ENCODE results near the gene HOXD3. TPM values are rescaled to one million over a fixed set of nuclear protein-coding genes. Genes with fewer than 3 reads are reported as not detected.

Gene HOXD3
- total RNA-seq, 1 experiment from 2014 or later: not detected

DNA sequence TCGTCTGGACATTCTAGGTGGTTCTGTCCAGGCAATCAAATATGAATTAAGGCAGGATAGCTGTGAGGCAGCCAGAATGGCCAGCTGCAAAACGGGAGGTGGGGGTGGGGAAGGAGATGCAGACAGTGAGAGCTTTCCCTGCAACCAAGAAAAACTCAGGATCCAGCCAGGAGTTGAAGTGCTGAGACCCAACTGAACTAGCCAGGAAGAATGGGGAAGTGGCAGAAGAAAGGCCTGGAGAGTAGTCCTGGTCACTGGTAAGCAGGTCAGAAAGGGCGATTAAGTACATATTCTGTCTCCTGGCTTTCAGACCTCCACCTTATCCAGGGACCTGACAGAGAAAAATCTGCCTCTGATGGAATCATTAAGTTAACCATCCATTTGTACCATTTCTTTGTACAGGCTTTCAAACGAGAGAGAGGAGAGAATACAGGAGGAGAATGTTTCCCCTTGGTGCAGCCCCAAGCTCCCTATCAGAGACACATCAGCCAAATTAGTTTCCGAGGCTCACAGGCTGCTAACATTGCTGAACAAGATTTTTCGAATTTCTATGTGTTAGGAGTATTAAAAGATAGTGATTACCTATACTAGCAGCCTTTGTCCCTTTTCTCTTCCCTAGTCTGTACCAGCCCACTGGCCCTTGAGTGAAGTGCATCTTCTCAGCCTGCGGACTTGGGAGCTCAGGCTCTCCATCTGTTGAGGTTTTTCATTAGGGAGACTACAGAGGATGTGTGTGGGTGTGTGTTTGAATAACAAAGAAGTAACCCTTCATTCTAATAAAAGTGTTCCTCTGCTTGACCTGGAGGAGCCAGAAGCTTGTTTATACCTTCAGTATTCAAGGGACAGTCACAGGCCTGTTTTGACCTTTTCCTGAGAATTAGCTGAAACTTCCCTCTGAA lies 18.9 kb downstream of the HOXD3 start:
- DNase-seq (ENCODE audit: low read depth): no peak

DNA sequence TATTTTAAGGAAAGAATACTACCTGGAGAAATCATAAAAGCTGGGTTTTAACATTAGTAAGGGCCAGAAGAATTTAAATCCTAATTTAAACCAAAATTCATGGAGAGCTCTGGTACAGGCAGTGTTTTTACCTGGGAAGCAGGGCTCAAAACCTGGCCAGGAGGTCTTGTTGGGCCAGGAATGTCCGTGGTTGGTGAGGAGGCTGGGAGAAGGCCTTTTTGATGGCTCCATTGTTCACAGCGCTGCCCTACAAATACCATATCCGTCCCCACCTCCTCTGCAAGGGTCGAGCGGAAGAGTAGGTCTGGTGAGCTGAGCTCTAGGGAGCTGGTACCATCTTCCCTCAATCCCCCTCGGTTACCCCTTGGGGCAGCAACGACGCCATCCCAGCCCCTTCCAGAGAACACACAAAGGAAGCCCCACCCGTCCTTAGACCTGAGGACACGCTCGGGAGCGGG lies 20.5 kb downstream of the HOXD3 start:
- DNase-seq (ENCODE audit: low read depth): no peak

DNA sequence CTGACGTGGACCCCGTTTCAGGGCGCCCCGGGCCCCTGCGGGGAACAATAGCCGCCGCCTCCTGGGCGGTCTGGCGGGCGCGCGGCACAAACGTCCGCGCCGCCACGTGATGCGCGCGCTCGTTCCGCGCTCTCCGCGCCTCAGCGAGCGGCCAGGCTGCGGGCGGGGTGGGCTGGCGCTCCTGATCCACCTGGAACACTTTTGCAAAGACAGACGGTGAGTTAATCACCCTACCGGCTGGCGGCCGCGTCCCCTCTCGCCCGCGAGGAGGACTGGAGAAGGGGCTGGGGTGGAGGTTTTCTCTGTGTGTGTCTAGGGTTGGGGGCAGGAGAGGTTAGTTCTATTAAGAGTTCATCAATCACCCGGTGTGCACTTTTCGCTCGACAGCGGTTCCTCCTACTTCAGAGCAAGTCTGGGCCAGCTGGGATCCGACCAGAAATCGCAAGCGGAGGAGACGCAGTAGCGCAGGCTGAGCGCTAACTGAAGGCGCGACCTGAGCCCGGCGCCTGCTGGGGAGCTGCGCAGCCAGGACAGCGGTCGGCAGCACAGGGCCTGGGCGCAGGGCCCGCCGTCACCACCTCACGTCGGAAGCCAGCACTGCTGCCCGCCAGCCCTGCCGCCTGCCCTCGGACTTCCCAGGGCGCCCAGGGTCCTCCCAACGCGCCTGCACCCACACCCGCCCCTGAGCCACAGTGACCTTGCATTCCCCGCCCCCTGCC lies 21.1 kb downstream of the HOXD3 start:
- DNase-seq (ENCODE audit: low read depth): no peak

DNA sequence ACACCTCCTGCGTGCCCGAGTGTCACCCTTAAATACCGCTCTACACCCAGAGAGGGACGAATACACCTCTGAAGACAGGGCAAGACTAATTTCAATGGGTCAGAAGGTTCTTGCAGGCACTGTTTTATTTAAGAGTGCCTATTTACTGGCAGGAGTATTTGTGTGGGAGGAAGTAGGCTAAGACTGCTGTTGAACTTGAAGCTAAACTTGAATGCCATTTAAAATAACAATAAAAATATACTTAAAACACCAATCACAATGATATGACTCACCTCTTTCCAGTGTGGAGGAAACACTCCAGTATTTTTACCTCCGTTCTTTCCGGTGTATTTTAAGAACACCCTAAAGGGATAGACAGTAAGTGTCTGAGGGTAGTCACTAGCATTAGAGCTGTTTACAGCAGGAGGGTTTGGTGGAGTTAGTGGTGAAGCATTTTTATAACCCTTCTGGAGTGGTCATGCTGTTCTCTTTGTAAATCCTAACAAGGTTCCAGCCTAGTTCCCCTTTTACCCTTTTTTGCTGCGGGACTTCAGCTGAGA lies 21.7 kb downstream of the HOXD3 start:
- no peak for DNase-seq (ENCODE audit: low read depth)

DNA sequence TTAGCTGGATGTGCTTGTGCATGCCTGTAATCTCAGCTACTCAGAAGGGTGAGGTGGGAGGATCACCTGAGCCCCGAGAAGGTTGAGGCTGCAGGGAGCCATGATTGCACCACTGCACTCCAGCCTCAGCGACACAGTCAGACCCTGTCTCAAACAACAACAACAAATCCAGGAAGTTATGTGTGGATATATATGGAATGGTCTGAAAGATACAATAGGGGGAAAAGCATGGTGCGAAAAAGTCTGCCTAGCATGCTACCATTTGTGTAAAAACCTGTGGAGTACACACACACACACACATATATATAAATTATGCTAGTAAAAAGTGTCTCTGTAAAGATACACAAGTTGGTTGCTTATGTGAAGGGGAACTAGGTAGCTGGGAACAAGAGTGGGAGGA lies 24.4 kb downstream of the HOXD3 start:
- no peak for DNase-seq (ENCODE audit: low read depth)

DNA sequence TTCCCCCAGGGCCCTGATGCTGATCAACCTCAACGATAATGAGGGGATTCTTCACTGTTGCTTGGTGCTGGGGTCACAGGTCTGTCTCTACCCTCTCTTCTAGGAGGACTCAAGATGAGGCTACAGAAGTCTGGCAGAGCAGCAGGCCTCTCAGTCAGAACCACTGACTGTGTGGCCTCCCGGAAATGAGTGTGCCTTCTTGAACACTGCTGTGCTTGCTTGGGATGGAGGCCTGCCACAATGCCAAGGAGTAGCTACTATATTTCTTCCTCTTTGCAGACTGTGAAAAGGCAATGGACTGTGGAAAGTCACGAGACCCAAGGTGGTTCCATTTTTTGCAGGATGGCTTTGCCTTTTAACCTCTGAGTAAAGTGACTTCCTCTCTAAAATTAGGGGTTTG lies 25.6 kb downstream of the HOXD3 start:
- no peak for DNase-seq (ENCODE audit: low read depth)

DNA sequence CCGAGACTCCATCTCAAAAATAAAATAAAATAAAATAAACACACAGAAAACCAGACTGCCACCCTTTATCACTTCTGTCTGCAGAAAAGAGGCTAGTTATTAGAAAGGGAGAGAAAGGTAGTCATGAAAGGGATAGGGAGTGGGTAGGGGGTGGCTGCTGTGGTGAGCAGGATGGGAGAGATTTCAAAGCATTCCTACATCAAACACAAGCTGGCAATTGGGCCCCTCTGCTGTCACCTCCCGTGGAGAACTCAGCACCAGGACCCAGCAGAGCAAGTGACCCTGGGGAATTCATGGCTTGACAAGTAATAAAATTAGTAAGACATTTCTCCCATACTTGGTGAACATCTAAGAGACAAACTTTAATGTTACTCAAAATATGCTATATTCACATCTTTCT lies 27.6 kb downstream of the HOXD3 start:
- DNase-seq (ENCODE audit: low read depth): no peak

DNA sequence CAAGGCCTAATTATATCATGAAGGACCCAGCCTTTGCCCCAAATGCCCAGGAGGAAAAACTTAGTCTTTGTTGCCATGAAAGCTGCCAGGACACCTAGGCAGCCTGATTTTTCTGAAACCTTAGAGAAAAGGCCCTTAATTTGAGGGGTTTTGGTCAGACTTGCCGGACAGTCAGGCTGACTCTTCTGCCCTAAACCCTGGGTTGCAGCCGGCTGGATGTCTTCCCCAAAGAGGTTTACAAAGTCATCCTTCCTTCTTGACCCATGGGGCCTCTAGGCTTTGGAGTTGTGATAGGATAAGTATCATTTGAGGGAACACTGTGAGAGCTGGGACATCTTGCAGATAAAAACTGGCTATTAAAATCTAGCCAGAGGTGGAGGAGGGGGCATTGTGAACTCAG lies 28.9 kb downstream of the HOXD3 start:
- DNase-seq (ENCODE audit: low read depth): no peak

DNA sequence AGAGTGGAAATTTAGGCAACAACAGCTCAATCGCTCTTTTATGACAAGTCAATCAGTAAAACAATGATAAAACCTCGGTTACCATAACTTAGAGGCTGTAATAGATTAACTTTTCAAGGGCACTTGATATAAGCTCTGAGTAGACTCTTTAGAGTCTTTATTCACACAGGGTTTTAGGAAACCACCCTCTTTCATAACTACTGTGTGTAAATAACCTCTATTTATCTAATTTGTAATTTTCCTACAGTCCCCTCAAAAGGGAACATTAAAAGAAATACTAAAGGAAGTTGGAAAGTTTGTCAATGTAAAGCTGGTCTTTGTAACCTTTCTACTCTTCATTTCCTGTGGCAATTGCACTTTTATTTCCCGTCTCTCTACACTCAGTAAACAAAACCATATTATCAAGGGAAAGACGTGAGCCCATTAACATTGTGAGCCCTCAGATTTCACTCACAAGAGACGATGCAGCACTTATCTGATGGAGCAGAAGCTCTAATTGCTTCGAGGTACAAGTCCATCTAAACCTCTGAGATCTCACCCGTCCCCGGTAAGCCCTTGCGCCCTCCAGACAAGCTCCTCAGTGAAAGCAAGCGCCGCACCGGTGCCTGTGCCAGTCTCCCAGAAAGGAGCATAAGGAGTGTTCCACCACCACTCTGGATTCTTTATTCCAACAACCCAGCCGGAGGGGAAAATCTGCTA lies 30.2 kb downstream of the HOXD3 start:
- no peak for DNase-seq (ENCODE audit: low read depth)

DNA sequence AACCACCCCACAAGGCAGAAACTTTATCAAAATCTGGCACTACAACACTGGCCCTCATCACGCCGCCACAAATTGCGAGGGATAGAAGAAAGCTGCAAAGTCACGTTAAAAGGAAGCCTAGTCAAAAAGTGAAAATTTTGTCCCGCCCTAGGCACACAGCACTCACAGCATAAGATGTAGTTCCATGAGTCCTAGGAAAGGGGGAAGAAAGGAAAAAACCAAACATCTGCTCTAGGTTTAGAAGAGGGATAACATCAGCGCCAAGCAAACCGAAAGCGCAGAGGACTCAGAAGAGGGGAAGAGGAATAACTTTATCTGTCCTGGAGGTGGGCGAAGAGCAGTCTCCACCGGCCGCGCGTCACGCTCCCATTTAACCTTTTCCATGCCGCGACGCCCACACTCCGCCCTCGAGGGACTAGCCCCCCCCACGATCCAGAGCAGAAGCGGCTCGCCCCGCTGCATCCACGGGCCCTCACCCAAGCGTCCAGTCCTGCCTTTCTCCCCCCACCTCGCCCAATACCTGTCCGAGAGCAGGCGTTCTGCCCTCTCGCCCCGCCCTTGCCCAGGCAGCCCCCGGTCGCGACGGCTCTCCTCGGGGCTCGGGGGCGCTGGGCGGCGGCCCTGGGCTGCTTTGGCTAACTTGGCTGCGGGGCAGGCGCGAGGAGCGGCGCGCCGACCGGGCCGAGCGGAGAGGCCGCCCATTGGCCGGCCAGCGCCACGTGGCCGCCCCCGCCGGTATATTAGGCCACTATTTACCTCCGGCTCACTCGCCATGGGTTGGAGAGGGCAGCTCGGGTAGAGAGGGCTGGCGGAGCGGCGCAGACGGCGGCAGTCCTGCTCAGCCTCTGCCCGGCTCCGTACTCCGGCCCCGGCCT lies 31.0 kb downstream of the HOXD3 start, which contains the start of gene HOXD1:
Gene HOXD1 (plus strand): TSS at position 770 of the 875 bp plus-strand sequence. CDS start 134 bp downstream, outside the sequence.
- no peak for DNase-seq (ENCODE audit: low read depth)

DNA sequence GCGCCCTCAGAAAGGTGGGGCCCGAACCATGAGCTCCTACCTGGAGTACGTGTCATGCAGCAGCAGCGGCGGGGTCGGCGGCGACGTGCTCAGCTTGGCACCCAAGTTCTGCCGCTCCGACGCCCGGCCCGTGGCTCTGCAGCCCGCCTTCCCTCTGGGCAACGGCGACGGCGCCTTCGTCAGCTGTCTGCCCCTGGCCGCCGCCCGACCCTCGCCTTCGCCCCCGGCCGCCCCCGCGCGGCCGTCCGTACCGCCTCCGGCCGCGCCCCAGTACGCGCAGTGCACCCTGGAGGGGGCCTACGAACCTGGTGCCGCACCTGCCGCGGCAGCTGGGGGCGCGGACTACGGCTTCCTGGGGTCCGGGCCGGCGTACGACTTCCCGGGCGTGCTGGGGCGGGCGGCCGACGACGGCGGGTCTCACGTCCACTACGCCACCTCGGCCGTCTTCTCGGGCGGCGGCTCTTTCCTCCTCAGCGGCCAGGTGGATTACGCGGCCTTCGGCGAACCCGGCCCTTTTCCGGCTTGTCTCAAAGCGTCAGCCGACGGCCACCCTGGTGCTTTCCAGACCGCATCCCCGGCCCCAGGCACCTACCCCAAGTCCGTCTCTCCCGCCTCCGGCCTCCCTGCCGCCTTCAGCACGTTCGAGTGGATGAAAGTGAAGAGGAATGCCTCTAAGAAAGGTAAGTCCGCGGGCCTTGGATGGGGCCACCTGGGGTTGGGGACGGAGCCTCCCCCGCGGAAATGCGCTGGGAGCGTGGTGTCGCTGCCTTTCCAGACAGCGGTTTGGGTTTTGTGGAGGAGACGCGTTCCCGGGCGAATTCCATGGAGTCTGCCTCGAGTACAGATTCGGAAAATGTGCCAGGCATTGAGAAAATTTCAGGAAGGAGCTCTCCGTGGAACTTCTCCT lies 31.9 kb downstream of the HOXD3 start:
- no peak for DNase-seq (ENCODE audit: low read depth)

DNA sequence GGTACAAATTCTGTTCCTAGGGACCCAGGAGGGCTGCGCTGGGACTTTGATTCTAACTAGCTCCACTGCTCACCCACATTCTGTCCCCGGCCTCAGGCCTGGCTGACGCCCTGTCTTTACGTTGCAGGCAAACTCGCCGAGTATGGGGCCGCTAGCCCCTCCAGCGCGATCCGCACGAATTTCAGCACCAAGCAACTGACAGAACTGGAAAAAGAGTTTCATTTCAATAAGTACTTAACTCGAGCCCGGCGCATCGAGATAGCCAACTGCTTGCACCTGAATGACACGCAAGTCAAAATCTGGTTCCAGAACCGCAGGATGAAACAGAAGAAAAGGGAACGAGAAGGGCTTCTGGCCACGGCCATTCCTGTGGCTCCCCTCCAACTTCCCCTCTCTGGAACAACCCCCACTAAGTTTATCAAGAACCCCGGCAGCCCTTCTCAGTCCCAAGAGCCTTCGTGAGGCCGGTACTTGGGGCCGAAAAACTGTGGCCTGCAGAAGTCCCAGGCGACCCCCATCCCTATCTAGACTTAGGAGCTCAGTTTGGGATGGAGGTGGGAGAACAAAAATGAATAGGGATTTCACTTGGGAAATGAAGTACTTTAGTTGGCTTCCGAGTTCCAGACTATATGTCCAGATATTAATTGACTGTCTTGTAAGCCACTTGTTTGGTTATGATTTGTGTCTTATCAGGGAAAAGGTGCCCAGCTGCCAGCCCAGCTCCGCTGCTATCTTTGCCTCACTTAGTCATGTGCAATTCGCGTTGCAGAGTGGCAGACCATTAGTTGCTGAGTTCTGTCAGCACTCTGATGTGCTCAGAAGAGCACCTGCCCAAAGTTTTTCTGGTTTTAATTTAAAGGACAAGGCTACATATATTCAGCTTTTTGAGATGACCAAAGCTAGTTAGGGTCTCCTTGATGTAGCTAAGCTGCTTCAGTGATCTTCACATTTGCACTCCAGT lies 32.9 kb downstream of the HOXD3 start:
- no peak for DNase-seq (ENCODE audit: low read depth)

DNA sequence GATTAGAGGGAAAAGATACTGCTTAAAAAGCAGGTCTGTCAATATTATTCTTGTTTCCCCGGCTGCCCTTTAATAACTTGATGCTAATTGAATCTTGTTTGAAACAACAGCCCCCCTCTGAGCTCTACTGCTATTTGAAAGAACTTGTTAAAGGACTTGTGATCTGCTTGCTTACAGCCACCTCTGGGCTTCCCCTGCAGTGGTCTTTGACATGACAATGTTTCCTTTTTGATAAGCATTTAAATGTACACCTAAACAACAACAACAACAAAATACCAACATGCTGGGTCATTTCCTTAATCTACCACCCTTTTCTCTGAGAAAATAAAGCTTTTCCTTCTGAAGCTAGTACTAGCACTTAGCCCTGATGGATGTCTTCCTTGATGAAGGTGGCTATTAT lies 35.2 kb downstream of the HOXD3 start:
- no peak for DNase-seq (ENCODE audit: low read depth)

DNA sequence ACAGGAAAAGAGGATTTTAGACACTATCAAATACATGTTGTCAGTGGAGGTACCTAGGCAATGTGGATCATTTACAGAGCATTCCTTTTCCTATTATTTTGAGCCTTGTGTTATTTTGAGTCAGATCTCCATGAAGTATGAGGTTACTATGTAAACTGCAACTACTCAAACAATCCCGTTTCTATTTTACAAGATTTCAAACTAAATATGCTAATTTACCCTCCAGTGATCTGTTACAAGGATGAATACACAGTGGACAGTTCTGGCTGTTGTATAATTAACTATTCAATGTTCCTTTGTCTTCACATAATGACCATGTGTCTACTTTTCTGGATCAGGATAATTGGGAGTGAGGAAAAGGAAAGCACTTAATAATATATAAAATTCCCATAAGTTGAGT lies 35.9 kb downstream of the HOXD3 start:
- no peak for DNase-seq (ENCODE audit: low read depth)

DNA sequence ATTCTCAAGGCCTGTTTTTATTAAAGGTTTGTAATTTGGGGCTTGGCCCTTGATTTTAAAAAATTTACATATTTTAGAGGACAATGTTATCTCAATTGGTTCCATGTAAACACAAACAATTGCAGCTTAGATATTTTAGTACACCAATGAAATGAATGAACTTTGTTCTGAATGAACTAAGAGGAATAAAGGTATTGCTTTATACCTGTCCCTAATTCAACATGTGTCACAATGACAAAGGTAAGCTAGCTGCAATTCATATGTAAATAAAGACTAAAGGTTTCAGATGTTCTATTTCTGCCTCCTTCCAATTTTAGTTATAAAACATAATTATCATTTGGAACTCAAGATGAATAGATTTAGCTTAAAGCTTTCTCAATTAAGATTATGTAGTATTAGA lies 42.8 kb downstream of the HOXD3 start:
- no peak for DNase-seq (ENCODE audit: low read depth)

DNA sequence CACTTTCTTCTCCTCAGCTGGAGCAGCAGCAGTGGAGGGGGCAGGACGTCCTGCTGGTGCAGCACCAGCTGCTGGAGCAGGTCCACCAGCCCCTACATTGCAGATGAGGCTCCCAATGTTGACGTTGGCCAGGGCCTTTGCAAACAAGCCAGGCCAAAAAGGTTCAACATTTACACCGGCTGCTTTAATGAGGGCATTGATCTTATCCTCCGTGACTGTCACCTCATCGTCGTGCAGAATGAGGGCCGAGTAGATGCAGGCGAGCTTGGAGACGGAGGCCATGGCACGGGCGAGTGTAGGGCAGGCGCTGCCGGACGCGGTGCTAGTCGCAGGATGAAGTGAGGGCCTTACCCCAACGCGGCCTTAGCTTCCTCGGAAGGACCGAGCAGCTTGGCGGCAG lies 43.9 kb downstream of the HOXD3 start:
- no peak for DNase-seq (ENCODE audit: low read depth)

DNA sequence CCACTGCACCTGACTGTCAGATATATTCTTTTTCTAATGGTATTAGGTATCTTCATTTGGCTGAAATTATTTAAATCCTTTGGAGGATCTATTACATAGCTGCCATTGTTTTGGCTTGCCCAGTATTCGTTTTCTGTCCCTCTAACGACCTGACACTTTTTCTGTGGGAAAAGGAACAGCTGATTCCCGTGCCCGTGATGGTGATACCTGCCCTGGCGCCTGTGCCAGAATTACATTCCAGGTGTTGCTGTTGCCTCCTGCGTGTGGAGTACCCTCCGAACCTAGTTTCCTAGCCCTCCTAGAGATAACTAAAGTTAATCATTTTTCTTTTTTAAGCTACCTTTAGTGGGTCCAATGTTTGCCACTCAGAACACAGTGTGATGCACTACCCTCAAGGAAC lies 45.4 kb downstream of the HOXD3 start:
- no peak for DNase-seq (ENCODE audit: low read depth)

DNA sequence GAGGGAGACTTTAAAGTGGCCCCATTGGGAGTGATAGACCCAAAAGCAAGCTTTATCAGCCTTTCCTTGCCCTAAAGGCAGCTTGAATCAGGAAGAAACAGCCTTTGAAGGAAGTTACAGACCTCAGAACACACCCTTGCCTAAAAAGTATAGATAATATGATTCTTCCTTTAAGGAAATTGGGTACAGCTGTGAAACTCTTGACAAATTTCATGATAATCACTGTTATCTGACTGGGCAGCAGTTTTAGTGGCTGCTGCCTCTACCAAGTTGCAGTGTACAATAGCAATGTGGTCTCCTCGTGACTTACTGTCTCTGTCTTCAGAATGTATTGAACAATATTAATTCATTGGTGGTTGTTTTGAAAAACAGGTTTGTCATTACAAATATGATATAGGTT lies 48.0 kb downstream of the HOXD3 start:
- no peak for DNase-seq (ENCODE audit: low read depth)

DNA sequence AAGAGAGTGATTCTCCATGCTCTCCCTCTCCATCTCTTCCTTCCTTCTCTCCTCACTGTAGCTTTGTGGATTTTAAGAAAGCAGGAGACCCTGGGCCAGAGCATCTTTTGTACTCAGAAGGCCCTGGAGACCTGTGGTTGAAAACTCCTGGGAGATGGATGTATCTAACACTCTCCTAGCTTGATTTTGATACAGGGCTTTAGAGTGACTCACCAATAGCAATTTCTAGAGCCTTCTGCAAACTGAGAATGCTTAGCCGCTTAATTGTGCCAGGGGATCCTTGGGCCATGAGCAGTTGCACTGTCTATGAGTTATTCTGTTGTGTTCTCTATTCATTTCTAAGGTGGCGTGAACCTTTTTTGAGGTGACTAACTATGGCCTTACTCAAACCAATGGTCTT lies 49.0 kb downstream of the HOXD3 start:
- no peak for DNase-seq (ENCODE audit: low read depth)
